ENCODE measurements around the gene TCEANC2.

DNA sequence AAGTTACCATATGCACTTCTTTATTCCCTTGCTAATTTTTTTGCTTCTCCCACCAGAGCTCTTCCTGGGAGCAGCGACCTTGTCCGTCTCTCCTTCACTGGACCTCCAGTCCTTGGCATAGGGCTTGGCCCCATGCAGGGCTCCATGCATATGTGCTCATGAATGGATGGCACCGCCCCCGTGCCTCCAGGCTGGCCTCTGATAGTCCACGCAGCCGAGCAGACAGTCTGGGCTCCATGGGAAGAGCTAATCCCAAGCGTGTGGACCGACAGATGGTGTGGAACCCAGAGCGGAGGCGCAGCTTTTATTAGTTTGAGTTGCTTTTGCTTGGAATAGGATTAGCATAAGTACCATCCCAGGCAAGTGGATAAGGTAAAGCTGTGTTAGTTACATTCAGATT, 57.6 kb downstream of the TCEANC2 start:
- no peak for TF ChIP-seq POLR2A (IDR thresholded peaks at IDR 0.05)
- TF ChIP-seq, protein P1, sequence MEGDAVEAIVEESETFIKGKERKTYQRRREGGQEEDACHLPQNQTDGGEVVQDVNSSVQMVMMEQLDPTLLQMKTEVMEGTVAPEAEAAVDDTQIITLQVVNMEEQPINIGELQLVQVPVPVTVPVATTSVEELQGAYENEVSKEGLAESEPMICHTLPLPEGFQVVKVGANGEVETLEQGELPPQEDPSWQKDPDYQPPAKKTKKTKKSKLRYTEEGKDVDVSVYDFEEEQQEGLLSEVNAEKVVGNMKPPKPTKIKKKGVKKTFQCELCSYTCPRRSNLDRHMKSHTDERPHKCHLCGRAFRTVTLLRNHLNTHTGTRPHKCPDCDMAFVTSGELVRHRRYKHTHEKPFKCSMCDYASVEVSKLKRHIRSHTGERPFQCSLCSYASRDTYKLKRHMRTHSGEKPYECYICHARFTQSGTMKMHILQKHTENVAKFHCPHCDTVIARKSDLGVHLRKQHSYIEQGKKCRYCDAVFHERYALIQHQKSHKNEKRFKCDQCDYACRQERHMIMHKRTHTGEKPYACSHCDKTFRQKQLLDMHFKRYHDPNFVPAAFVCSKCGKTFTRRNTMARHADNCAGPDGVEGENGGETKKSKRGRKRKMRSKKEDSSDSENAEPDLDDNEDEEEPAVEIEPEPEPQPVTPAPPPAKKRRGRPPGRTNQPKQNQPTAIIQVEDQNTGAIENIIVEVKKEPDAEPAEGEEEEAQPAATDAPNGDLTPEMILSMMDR (IDR thresholded peaks at IDR 0.05) = no peak

All from thyroid gland (tissue), 4 donors.